SK-N-SH (cell line): ENCODE results near the gene UBAP2L. TPM values are rescaled to one million over a fixed set of nuclear protein-coding genes. Genes with fewer than 3 reads are reported as not detected.

Experiments
- CTCF ChIA-PET: fragments of 300-600, 350-600 bp; formaldehyde crosslinking; extraction: SDS; loops from one replicate; lab custom pipeline; 2021; lab: Yijun Ruan, JAX
- POLR2A ChIA-PET: fragments of 350-600 bp; sonication (Branson Sonifier 250); formaldehyde crosslinking; extraction: SDS; loops from one replicate; lab custom pipeline; 2020; ENCODE audit warnings: antibody characterized with exemption, inconsistent platforms; lab: Yijun Ruan, JAX
- DNase-seq: peaks from one replicate; pipeline ENCODE4 v3.0.0; 2012
- H2AFZ ChIP-seq: fragments of 200-600 bp; sonication (generic); 2 replicates; pipeline ENCODE4 v1.8.1; 2016; ENCODE audit warnings: antibody characterized with exemption, mild to moderate bottlenecking, low read depth
- H3F3A ChIP-seq: fragments of 200-600 bp; sonication (generic); replicated peaks from 2 replicates; pipeline ENCODE3; 2016; ENCODE audit warnings: antibody characterized with exemption, mild to moderate bottlenecking; ENCODE audit not compliant: insufficient read depth
- H3K27ac ChIP-seq, 2 experiments: fragments of 200-500 bp in 1 of 2; fragments of 200-600 bp in 1 of 2; sonication (Bioruptor generic) in 1 of 2; sonication (generic), shearing (Covaris generic) in 1 of 2; 2 replicates each; pipeline versions ENCODE4 v1.5.1 to v1.6.1; 2014 to 2016; ENCODE audit warnings: low read depth in 2 of 2, inconsistent platforms in 1 of 2, low read length in 1 of 2, mild to moderate bottlenecking in 1 of 2, mixed read lengths in 1 of 2
- H3K27me3 ChIP-seq: fragments of 200-600 bp; sonication (generic), shearing (Covaris generic); 2 replicates; pipeline ENCODE4 v1.6.1; 2016; ENCODE audit warnings: mixed run types; ENCODE audit not compliant: insufficient read depth
- H3K36me3 ChIP-seq, 2 experiments: fragments of 200-500 bp in 1 of 2; fragments of 200-600 bp in 1 of 2; sonication (Bioruptor generic) in 1 of 2; sonication (generic) in 1 of 2; replicated peaks in 1 of 2; 2 replicates each; pipeline versions ENCODE3 to v1.5.1; 2014 to 2016; ENCODE audit warnings: low read length in 1 of 2, mild to moderate bottlenecking in 1 of 2; ENCODE audit not compliant: insufficient read depth in 2 of 2, control insufficient read depth in 1 of 2
- H3K4me1 ChIP-seq, 2 experiments: fragments of 200-500 bp in 1 of 2; fragments of 200-600 bp in 1 of 2; sonication (Bioruptor generic) in 1 of 2; sonication (generic), shearing (Covaris generic) in 1 of 2; 2 replicates each; pipeline versions ENCODE4 v1.5.1 to v1.6.1; 2014 to 2016; ENCODE audit warnings: low read depth in 1 of 2, low read length in 1 of 2, mixed run types in 1 of 2; ENCODE audit not compliant: insufficient read depth in 2 of 2, control insufficient read depth in 1 of 2
- H3K4me2 ChIP-seq: fragments of 200-600 bp; sonication (generic), shearing (Covaris generic); 2 replicates; pipeline ENCODE4 v1.6.1; 2017; ENCODE audit warnings: mixed run types
- H3K4me3 ChIP-seq, 2 experiments: fragments of 200-500 bp in 1 of 2; fragments of 200-600 bp in 1 of 2; sonication (Bioruptor generic) in 1 of 2; sonication (generic), shearing (Covaris generic) in 1 of 2; 2 replicates each; pipeline versions ENCODE4 v1.5.1 to v1.8.1; 2014 to 2016; ENCODE audit warnings: low read depth in 2 of 2, inconsistent platforms in 1 of 2, low read length in 1 of 2, mild to moderate bottlenecking in 1 of 2, mixed read lengths in 1 of 2, moderate library complexity in 1 of 2
- H3K79me2 ChIP-seq: fragments of 200-600 bp; sonication (generic); 2 replicates; pipeline ENCODE4 v1.8.1; 2017; ENCODE audit warnings: mild to moderate bottlenecking; ENCODE audit not compliant: insufficient read depth
- H3K9ac ChIP-seq: fragments of 200-600 bp; sonication (generic); 2 replicates; pipeline ENCODE4 v1.6.1; 2017; ENCODE audit warnings: mixed run types
- H3K9me2 ChIP-seq: fragments of 200-600 bp; sonication (generic); 2 replicates; pipeline ENCODE4 v1.6.1; 2017; ENCODE audit warnings: mixed run types
- H3K9me3 ChIP-seq: fragments of 200-600 bp; sonication (generic); 2 replicates; pipeline ENCODE4 v1.6.1; 2017; ENCODE audit warnings: mixed run types, mild to moderate bottlenecking, moderate library complexity
- H4K20me1 ChIP-seq: fragments of 200-600 bp; sonication (generic); 2 replicates; pipeline ENCODE4 v1.6.1; 2017; ENCODE audit warnings: mild to moderate bottlenecking, mixed run types; ENCODE audit not compliant: insufficient read depth
- FOSL2 ChIP-seq: IDR thresholded peaks from 2 replicates; pipeline ENCODE4 v1.4.0; 2012; ENCODE audit warnings: low read depth, mild to moderate bottlenecking, moderate library complexity, borderline replicate concordance
- FOXM1 ChIP-seq: IDR thresholded peaks from 2 replicates; pipeline ENCODE4 v1.4.0; 2012; ENCODE audit warnings: low read depth, mild to moderate bottlenecking
- GABPA ChIP-seq: IDR thresholded peaks from 2 replicates; pipeline ENCODE4 v1.4.0; 2012; ENCODE audit warnings: low read depth, mild to moderate bottlenecking
- JUND ChIP-seq: IDR thresholded peaks from 2 replicates; pipeline ENCODE4 v1.4.0; 2012
- MXI1 ChIP-seq: IDR thresholded peaks from 2 replicates; pipeline ENCODE4 v1.6.1; 2012; ENCODE audit warnings: mild to moderate bottlenecking, low read depth, low read length, improper control_type of control experiment
- POLR2AphosphoS5 ChIP-seq: IDR thresholded peaks from 2 replicates; pipeline ENCODE4 v1.6.1; 2012; ENCODE audit warnings: low read depth, low read length
- RAD21 ChIP-seq: IDR thresholded peaks from 2 replicates; pipeline ENCODE4 v1.6.1; 2012; ENCODE audit warnings: mild to moderate bottlenecking, low read length
- SIN3A ChIP-seq: IDR thresholded peaks from 2 replicates; pipeline ENCODE4 v1.6.1; 2012; ENCODE audit warnings: low read depth, mild to moderate bottlenecking, low read length, moderate library complexity, borderline replicate concordance
- TAF1 ChIP-seq: IDR thresholded peaks from 2 replicates; pipeline ENCODE4 v1.6.1; 2012; ENCODE audit warnings: low read depth, mild to moderate bottlenecking, low read length, moderate library complexity, borderline replicate concordance
- TCF12 ChIP-seq: IDR thresholded peaks from 2 replicates; pipeline ENCODE4 v1.4.0; 2012
- YY1 ChIP-seq: IDR thresholded peaks from 2 replicates; pipeline ENCODE4 v1.4.0; 2012; ENCODE audit warnings: low read depth, mild to moderate bottlenecking
- WGBS: methylation state at CpG from one replicate; pipeline ENCODE4 v1.1.6; 2017; ENCODE audit warnings: low lambda C conversion rate; 5-methylcytosine and 5-hydroxymethylcytosine counted together
- polyA plus RNA-seq, 3 experiments: library from polyadenylated mRNA; depleted of rRNA; stranded (reverse); fragments of >200 nt; gene quantifications; 2 replicates each; pipeline ENCODE4 v1.2.3, GENCODE V29; 2012
- TF ChIP-seq, protein P1 (sequence below): IDR thresholded peaks from 2 replicates; pipeline ENCODE4 v1.4.0; 2012; ENCODE audit warnings: low read depth, borderline replicate concordance
- TF ChIP-seq, protein P2 (sequence below): IDR thresholded peaks from 2 replicates; pipeline ENCODE4 v1.6.1; 2012; ENCODE audit warnings: mild to moderate bottlenecking, low read depth, low read length, moderate library complexity
- TF ChIP-seq, protein P3 (sequence below): IDR thresholded peaks from 2 replicates; pipeline ENCODE4 v1.4.0; 2012; ENCODE audit warnings: low read depth, borderline replicate concordance
- TF ChIP-seq, protein P4 (sequence below): IDR thresholded peaks from 2 replicates; pipeline ENCODE4 v1.4.0; 2012; ENCODE audit warnings: low read depth

The UBAP2L gene
- polyA plus RNA-seq, 1 of the 3 experiments (the other 2 are of a cell fraction) = 161 TPM

DNA sequence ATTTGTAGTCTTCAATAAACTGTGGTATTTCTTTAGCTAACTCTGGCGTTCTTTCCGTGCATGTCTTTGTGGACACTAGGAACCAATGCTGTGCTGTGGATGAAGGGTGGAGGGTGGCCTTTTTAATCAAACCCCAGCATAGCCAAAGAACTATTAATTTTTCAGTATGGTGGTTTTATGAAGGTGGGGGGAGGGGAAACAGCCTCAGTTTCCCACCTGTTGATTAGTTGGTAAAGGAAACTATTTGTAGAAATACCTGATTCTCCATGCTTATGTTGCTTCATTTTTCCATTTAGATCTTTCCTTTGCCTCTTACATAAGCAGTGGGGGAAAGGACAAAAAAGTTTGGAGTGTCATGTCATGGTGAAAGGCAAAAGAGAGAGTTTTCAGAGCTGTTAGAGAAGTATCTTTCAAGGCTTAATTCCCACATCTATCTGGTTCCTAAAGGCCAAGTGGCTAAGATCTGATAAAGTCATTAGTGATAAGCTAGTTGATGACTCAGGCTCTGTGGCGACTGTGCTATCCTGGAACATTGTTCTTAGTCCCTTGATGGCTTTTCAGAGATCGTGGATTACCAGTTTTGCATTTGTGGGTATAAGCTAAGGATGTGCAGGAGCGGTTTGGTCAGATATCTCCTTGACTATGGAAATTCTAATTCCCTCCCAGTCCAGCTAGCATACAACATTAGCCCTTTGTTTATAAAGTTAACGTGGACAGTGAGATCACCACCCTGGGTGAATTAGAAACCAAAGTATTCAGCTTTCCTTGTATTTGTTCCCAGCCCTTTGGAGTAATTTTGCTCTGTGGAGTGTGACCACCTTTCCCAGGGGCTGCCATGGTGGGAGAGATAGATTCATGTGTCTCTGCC lies 42.9 kb downstream of the UBAP2L start:
- H3K9me3 ChIP-seq = no peaks in the 10 kb centered on the region
- TF ChIP-seq MXI1 = no peak
- TF ChIP-seq TCF12 = no peak
- TF ChIP-seq, all 33 proteins: peak for 0
- Histone ChIP-seq H3K79me2 (peaks cover 4% of the 10 kb centered on the region; the same call in 1 of the 2 replicates), H3K9me2 (no peaks in the 10 kb centered on the region), H3K36me3 (peaks cover 77 to 87% of the 10 kb centered on the region in 2 experiments), H3K27ac (peak overlapping the region in 1 of 2 experiments; percentile 41; a peak in 3 of 4 replicates), H3F3A (peaks cover 27% of the 10 kb centered on the region), H3K4me1 (peaks cover 5 to 9% of the 10 kb centered on the region in 2 experiments; a peak in 1 of 4 replicates), H3K4me3 (no peak overlapping the region), H3K4me2 (no peak overlapping the region), H3K27me3 (no peaks in the 10 kb centered on the region), H4K20me1 (peaks cover 6% of the 10 kb centered on the region), H3K9ac (no peak overlapping the region), H2AFZ (no peak overlapping the region)
- WGBS = 71% methylated on average over 6 of the region's 6 CpGs
- CTCF ChIA-PET = interaction anchor here (0.6 to 3.8 kb wide), 8 partner anchors 9 to 76 kb away, joined by 3 to 22 read pairs (median 3); partner anchors contain the start of genes ATP8B2 and HAX1
- POLR2A ChIA-PET = interaction anchor here (0.7 to 1.2 kb wide), 2 partner anchors 9 to 11 kb away, joined by 4 to 6 read pairs; partner anchors contain the start of gene HAX1
- DNase-seq = no peak

DNA sequence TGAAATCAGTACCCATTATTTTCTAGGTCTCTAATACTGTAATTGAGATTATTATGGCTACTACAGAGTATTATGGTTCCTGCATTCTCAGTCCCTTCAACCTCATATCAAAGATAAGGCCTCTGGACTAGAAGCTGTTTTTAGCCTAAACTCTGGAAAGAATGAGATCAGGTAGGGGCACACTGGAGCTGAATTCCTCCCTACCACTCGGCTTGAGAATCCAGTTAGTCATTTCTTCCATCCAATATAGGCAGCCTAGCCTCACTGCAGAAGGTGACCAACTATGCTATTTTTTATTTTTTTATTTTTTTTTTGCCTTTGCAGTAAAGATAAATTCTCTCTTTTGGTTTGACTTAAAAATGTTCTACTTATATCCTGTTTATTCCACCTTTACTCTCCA lies 43.7 kb downstream of the UBAP2L start:
- ChIA-PET CTCF (interaction anchor here (0.9 to 3.8 kb wide), 6 partner anchors 20 to 75 kb away, joined by 3 to 22 read pairs (median 4); partner anchors contain the start of gene ATP8B2), POLR2A (interaction anchor here (0.7 kb wide), 1 partner anchor 12 kb away, joined by 6 read pairs; no protein-coding TSS in a partner anchor)
- no peak for DNase-seq
- H3K4me3 ChIP-seq = no peak overlapping the region
- peaks cover 4% of the 10 kb centered on the region; the same call in 1 of the 2 replicates for H3K79me2 ChIP-seq
- H3K4me1 ChIP-seq = peaks cover 5 to 9% of the 10 kb centered on the region in 2 experiments; a peak in 1 of 4 replicates
- no peaks in the 10 kb centered on the region for H3K27me3 ChIP-seq
- no peak overlapping the region for H3K4me2 ChIP-seq
- peaks cover 27% of the 10 kb centered on the region for H3F3A ChIP-seq
- TF ChIP-seq RAD21 (no peak), GABPA (no peak), JUND (no peak), TAF1 (no peak), POLR2AphosphoS5 (no peak), YY1 (no peak), SIN3A (no peak), TCF12 (no peak), FOSL2 (no peak), FOXM1 (no peak)
- TF ChIP-seq, protein P1, sequence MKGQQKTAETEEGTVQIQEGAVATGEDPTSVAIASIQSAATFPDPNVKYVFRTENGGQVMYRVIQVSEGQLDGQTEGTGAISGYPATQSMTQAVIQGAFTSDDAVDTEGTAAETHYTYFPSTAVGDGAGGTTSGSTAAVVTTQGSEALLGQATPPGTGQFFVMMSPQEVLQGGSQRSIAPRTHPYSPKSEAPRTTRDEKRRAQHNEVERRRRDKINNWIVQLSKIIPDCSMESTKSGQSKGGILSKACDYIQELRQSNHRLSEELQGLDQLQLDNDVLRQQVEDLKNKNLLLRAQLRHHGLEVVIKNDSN = no peak
- TF ChIP-seq, protein P2, sequence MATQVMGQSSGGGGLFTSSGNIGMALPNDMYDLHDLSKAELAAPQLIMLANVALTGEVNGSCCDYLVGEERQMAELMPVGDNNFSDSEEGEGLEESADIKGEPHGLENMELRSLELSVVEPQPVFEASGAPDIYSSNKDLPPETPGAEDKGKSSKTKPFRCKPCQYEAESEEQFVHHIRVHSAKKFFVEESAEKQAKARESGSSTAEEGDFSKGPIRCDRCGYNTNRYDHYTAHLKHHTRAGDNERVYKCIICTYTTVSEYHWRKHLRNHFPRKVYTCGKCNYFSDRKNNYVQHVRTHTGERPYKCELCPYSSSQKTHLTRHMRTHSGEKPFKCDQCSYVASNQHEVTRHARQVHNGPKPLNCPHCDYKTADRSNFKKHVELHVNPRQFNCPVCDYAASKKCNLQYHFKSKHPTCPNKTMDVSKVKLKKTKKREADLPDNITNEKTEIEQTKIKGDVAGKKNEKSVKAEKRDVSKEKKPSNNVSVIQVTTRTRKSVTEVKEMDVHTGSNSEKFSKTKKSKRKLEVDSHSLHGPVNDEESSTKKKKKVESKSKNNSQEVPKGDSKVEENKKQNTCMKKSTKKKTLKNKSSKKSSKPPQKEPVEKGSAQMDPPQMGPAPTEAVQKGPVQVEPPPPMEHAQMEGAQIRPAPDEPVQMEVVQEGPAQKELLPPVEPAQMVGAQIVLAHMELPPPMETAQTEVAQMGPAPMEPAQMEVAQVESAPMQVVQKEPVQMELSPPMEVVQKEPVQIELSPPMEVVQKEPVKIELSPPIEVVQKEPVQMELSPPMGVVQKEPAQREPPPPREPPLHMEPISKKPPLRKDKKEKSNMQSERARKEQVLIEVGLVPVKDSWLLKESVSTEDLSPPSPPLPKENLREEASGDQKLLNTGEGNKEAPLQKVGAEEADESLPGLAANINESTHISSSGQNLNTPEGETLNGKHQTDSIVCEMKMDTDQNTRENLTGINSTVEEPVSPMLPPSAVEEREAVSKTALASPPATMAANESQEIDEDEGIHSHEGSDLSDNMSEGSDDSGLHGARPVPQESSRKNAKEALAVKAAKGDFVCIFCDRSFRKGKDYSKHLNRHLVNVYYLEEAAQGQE = no peak
- TF ChIP-seq, protein P3, sequence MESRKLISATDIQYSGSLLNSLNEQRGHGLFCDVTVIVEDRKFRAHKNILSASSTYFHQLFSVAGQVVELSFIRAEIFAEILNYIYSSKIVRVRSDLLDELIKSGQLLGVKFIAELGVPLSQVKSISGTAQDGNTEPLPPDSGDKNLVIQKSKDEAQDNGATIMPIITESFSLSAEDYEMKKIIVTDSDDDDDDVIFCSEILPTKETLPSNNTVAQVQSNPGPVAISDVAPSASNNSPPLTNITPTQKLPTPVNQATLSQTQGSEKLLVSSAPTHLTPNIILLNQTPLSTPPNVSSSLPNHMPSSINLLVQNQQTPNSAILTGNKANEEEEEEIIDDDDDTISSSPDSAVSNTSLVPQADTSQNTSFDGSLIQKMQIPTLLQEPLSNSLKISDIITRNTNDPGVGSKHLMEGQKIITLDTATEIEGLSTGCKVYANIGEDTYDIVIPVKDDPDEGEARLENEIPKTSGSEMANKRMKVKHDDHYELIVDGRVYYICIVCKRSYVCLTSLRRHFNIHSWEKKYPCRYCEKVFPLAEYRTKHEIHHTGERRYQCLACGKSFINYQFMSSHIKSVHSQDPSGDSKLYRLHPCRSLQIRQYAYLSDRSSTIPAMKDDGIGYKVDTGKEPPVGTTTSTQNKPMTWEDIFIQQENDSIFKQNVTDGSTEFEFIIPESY = no peak
- TF ChIP-seq, protein P4, sequence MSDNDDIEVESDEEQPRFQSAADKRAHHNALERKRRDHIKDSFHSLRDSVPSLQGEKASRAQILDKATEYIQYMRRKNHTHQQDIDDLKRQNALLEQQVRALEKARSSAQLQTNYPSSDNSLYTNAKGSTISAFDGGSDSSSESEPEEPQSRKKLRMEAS = no peak
- no peaks in the 10 kb centered on the region for H3K9me2 ChIP-seq
- peaks cover 77 to 87% of the 10 kb centered on the region in 2 experiments for H3K36me3 ChIP-seq
- no peak overlapping the region for H2AFZ ChIP-seq
- no peak overlapping the region for H3K9ac ChIP-seq
- H3K27ac ChIP-seq = peak overlapping the region in 1 of 2 experiments; percentile 41; a peak in 2 of 4 replicates
- WGBS = 29% methylated on average over 1 of the region's 1 CpG
- H3K9me3 ChIP-seq = no peaks in the 10 kb centered on the region
- H4K20me1 ChIP-seq = peaks cover 6% of the 10 kb centered on the region
